GM23338 (cell line): ENCODE data around the gene ACP2. TPM values are rescaled to one million over a fixed set of nuclear protein-coding genes. Genes with fewer than 3 reads are reported as not detected.

ENCODE experiments used
- ATAC-seq: fragments of 200-7000 bp; cut with Tn5 transposase; 3 replicates; pipeline ENCODE4 v1.9.1; 2020
- DNase-seq: peaks from one replicate; pipeline ENCODE4 v3.0.0-alpha.2; 2015; ENCODE audit warnings: low spot score
- H2AFZ ChIP-seq: fragments of 200-600 bp; sonication (generic); 2 replicates; pipeline ENCODE4 v1.8.0; 2016; ENCODE audit warnings: antibody characterized with exemption, mild to moderate bottlenecking, moderate library complexity
- H3F3A ChIP-seq: fragments of 200-600 bp; sonication (generic); replicated peaks from 2 replicates; pipeline ENCODE4 v1.8.0; 2017; ENCODE audit warnings: antibody characterized with exemption, mixed run types, low read depth
- H3K27ac ChIP-seq: fragments of 200-600 bp; sonication (generic); 2 replicates; pipeline ENCODE4 v1.6.1; 2016; ENCODE audit warnings: low read depth
- H3K27me3 ChIP-seq: fragments of 200-600 bp; sonication (generic); 2 replicates; pipeline ENCODE4 v1.8.0; 2016; ENCODE audit warnings: mild to moderate bottlenecking, mixed run types, moderate library complexity; ENCODE audit not compliant: insufficient read depth
- H3K36me3 ChIP-seq: fragments of 200-600 bp; sonication (generic); 2 replicates; pipeline ENCODE4 v1.8.0; 2016; ENCODE audit warnings: mild to moderate bottlenecking; ENCODE audit not compliant: insufficient read depth
- H3K4me1 ChIP-seq: fragments of 200-600 bp; sonication (generic); 2 replicates; pipeline ENCODE4 v1.8.0; 2016; ENCODE audit warnings: mild to moderate bottlenecking, moderate library complexity; ENCODE audit not compliant: insufficient read depth
- H3K4me2 ChIP-seq: fragments of 200-600 bp; sonication (generic); 2 replicates; pipeline ENCODE4 v1.7.1; 2017; ENCODE audit warnings: mixed run types
- H3K4me3 ChIP-seq: fragments of 200-600 bp; sonication (generic); 2 replicates; pipeline ENCODE4 v1.6.1; 2016; ENCODE audit warnings: mixed run types
- H3K79me2 ChIP-seq: fragments of 200-600 bp; sonication (generic); replicated peaks from 2 replicates; pipeline ENCODE4 v1.8.0; 2017; ENCODE audit warnings: mild to moderate bottlenecking; ENCODE audit not compliant: insufficient read depth
- H3K9me2 ChIP-seq: fragments of 200-600 bp; sonication (generic); 2 replicates; pipeline ENCODE4 v1.8.0; 2017; ENCODE audit not compliant: insufficient read depth
- H4K20me1 ChIP-seq: fragments of 200-600 bp; sonication (generic); replicated peaks from 2 replicates; pipeline ENCODE4 v1.8.0; 2017; ENCODE audit warnings: mild to moderate bottlenecking; ENCODE audit not compliant: insufficient read depth
- H3K27ac Mint-ChIP-seq: 2 replicates; pipeline ENCODE4 v1.8.0; 2020; ENCODE audit warnings: inconsistent platforms, mild to moderate bottlenecking, moderate library complexity, mixed read lengths
- H3K27me3 Mint-ChIP-seq: 3 replicates; pipeline ENCODE4 v1.8.0; 2022; ENCODE audit warnings: low read depth, mild to moderate bottlenecking, moderate library complexity, mixed read lengths, inconsistent platforms; ENCODE audit not compliant: insufficient read depth, poor library complexity
- H3K36me3 Mint-ChIP-seq: 3 replicates; pipeline ENCODE4 v1.8.0; 2021; ENCODE audit warnings: low read depth, mild to moderate bottlenecking, inconsistent platforms, moderate library complexity, mixed read lengths
- H3K4me1 Mint-ChIP-seq: 3 replicates; pipeline ENCODE4 v1.8.0; 2020; ENCODE audit warnings: mild to moderate bottlenecking, inconsistent platforms, mixed read lengths
- H3K4me3 Mint-ChIP-seq: 3 replicates; pipeline ENCODE4 v1.8.0; 2021; ENCODE audit warnings: moderate library complexity, mild to moderate bottlenecking, inconsistent platforms, mixed read lengths
- H3K9me3 Mint-ChIP-seq: 3 replicates; pipeline ENCODE4 v1.8.0; 2020; ENCODE audit warnings: moderate library complexity, mild to moderate bottlenecking, inconsistent platforms, mixed read lengths
- EZH2 ChIP-seq: fragments of 200-600 bp; sonication (generic); IDR thresholded peaks from one replicate; pipeline ENCODE4 v1.8.0; 2017; ENCODE audit warnings: antibody characterized with exemption, mild to moderate bottlenecking, low read depth; ENCODE audit not compliant: unreplicated experiment
- JUNB ChIP-seq: IDR thresholded peaks from one replicate; pipeline ENCODE4 v1.6.1; 2016; ENCODE audit warnings: antibody characterized with exemption; ENCODE audit not compliant: unreplicated experiment
- NANOG ChIP-seq: IDR thresholded peaks from 2 replicates; pipeline ENCODE4 v1.6.1; 2016; ENCODE audit warnings: antibody characterized with exemption, borderline replicate concordance
- POLR2AphosphoS5 ChIP-seq: IDR thresholded peaks from 2 replicates; pipeline ENCODE4 v1.6.1; 2016; ENCODE audit warnings: antibody characterized with exemption, low read depth
- STAT1 ChIP-seq: IDR thresholded peaks from one replicate; pipeline ENCODE4 v1.6.1; 2016; ENCODE audit warnings: antibody characterized with exemption; ENCODE audit not compliant: unreplicated experiment
- ZNF114 ChIP-seq: fragments of 250-450 bp; sonication (Bioruptor Pico); IDR thresholded peaks from 2 replicates; pipeline ENCODE4 v1.5.0; 2020; ENCODE audit warnings: mild to moderate bottlenecking, moderate library complexity
- ZNF331 ChIP-seq: fragments of 250-450 bp; sonication (Bioruptor Pico); IDR thresholded peaks from 2 replicates; pipeline ENCODE4 v1.5.0; 2020; ENCODE audit warnings: low read depth, mild to moderate bottlenecking, moderate library complexity
- polyA plus RNA-seq: library from polyadenylated mRNA; unstranded; fragments of >200 nt; fragmentation: Nextera tagmentation; extraction: Ambion mirVana; gene quantifications from 2 replicates; pipeline ENCODE4 v1.2.1, GENCODE V29; 2016
- total RNA-seq: library from RNA; depleted of rRNA; stranded (reverse); fragments of >200 nt; shearing (Covaris generic); gene quantifications from 2 replicates; pipeline ENCODE4 v1.2.3, GENCODE V29; 2014
- TF ChIP-seq, protein P1 (sequence below), 2 experiments: fragments of 200-600 bp in 1 of 2; sonication (generic) in 1 of 2; conservative IDR thresholded peaks; 2 replicates each; pipeline versions ENCODE4 v1.5.1 to v1.6.1; 2016 to 2017; ENCODE audit warnings: antibody characterized with exemption in 2 of 2, low read depth in 2 of 2, mild to moderate bottlenecking in 2 of 2, moderate library complexity in 1 of 2
- TF ChIP-seq, protein P2 (sequence below): fragments of 250-450 bp; sonication (Bioruptor Pico); IDR thresholded peaks from 2 replicates; pipeline ENCODE4 v1.5.0; 2020; ENCODE audit warnings: mild to moderate bottlenecking, moderate library complexity
- TF ChIP-seq, protein P3 (sequence below): IDR thresholded peaks from one replicate; pipeline ENCODE4 v1.6.1; 2018; ENCODE audit warnings: antibody characterized with exemption; ENCODE audit not compliant: unreplicated experiment

The ACP2 gene
- total and polyA plus RNA-seq, 2 experiments from 2014 or later = 7.3 to 32.1 TPM

DNA sequence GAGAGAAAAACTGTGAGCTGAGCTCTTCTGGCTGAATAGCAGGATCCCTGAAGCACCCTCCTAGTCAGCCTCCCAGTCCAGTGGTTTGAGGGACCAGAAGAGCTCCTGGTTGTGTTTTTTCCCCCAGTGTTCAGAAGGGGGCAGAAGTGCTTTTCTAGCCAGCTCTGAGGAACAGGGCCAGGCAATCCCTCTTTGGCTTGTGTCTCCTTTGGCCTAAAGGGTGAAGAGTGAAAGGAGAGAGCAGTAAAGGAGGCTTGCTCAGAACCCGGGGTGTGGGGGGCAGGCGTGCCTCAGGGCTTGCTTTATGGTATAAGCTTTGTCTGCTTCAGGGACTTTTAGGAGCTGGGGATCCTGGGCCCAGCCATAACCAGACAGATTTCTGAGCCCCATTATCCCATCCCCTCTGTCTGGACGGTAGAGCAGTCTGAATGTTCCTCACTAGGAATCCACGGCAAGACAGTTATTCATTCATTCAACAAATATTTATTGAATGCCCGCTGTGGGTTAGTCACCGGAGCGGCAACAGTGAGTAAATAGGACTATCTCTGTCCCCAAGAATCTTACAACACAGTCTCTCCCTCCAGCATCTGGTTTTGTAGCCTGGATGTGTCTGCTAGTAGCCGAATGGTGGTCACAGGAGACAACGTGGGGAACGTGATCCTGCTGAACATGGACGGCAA, 14.5 kb downstream of the ACP2 start (continued):
- TF ChIP-seq, protein P1, sequence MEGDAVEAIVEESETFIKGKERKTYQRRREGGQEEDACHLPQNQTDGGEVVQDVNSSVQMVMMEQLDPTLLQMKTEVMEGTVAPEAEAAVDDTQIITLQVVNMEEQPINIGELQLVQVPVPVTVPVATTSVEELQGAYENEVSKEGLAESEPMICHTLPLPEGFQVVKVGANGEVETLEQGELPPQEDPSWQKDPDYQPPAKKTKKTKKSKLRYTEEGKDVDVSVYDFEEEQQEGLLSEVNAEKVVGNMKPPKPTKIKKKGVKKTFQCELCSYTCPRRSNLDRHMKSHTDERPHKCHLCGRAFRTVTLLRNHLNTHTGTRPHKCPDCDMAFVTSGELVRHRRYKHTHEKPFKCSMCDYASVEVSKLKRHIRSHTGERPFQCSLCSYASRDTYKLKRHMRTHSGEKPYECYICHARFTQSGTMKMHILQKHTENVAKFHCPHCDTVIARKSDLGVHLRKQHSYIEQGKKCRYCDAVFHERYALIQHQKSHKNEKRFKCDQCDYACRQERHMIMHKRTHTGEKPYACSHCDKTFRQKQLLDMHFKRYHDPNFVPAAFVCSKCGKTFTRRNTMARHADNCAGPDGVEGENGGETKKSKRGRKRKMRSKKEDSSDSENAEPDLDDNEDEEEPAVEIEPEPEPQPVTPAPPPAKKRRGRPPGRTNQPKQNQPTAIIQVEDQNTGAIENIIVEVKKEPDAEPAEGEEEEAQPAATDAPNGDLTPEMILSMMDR (conservative IDR thresholded peaks at IDR 0.05; ENCODE audit: low read depth in 2 of 2) = peak; percentile 40 to 65

DNA sequence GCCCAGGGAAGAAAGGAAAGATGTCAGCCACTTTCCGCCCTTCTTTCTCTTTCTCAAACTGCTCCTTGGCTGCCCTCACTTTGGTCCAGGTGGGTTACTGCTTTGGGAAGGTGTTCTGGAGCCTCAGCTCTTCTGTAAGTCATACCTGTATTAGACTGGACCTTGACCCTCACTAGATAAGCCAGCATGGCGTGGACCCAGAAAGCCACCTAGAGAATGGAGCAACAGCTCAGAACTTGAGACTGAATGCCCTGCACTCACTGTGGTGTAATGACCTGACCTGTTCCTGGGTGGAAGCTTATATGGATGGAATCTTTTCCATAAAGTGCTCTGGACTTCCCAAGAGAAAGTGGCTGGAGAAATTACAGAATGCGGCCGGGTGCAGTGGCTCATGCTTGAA, 15.6 kb downstream of the ACP2 start:
- no peak overlapping the region for H2AFZ ChIP-seq
- H3K27me3 Mint-ChIP-seq = peaks cover 7% of the 10 kb centered on the region
- TF ChIP-seq, protein P2, sequence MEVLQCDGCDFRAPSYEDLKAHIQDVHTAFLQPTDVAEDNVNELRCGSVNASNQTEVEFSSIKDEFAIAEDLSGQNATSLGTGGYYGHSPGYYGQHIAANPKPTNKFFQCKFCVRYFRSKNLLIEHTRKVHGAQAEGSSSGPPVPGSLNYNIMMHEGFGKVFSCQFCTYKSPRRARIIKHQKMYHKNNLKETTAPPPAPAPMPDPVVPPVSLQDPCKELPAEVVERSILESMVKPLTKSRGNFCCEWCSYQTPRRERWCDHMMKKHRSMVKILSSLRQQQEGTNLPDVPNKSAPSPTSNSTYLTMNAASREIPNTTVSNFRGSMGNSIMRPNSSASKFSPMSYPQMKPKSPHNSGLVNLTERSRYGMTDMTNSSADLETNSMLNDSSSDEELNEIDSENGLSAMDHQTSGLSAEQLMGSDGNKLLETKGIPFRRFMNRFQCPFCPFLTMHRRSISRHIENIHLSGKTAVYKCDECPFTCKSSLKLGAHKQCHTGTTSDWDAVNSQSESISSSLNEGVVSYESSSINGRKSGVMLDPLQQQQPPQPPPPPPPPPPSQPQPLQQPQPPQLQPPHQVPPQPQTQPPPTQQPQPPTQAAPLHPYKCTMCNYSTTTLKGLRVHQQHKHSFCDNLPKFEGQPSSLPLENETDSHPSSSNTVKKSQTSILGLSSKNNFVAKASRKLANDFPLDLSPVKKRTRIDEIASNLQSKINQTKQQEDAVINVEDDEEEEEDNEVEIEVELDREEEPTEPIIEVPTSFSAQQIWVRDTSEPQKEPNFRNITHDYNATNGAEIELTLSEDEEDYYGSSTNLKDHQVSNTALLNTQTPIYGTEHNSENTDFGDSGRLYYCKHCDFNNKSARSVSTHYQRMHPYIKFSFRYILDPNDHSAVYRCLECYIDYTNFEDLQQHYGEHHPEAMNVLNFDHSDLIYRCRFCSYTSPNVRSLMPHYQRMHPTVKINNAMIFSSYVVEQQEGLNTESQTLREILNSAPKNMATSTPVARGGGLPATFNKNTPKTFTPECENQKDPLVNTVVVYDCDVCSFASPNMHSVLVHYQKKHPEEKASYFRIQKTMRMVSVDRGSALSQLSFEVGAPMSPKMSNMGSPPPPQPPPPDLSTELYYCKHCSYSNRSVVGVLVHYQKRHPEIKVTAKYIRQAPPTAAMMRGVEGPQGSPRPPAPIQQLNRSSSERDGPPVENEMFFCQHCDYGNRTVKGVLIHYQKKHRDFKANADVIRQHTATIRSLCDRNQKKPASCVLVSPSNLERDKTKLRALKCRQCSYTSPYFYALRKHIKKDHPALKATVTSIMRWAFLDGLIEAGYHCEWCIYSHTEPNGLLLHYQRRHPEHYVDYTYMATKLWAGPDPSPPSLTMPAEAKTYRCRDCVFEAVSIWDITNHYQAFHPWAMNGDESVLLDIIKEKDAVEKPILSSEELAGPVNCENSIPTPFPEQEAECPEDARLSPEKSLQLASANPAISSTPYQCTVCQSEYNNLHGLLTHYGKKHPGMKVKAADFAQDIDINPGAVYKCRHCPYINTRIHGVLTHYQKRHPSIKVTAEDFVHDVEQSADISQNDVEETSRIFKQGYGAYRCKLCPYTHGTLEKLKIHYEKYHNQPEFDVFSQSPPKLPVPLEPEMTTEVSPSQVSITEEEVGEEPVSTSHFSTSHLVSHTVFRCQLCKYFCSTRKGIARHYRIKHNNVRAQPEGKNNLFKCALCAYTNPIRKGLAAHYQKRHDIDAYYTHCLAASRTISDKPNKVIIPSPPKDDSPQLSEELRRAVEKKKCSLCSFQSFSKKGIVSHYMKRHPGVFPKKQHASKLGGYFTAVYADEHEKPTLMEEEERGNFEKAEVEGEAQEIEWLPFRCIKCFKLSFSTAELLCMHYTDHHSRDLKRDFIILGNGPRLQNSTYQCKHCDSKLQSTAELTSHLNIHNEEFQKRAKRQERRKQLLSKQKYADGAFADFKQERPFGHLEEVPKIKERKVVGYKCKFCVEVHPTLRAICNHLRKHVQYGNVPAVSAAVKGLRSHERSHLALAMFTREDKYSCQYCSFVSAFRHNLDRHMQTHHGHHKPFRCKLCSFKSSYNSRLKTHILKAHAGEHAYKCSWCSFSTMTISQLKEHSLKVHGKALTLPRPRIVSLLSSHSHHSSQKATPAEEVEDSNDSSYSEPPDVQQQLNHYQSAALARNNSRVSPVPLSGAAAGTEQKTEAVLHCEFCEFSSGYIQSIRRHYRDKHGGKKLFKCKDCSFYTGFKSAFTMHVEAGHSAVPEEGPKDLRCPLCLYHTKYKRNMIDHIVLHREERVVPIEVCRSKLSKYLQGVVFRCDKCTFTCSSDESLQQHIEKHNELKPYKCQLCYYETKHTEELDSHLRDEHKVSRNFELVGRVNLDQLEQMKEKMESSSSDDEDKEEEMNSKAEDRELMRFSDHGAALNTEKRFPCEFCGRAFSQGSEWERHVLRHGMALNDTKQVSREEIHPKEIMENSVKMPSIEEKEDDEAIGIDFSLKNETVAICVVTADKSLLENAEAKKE (CRISPR knock-in tag) = no peak
- TF ChIP-seq ZNF114 (CRISPR knock-in tag) (no peak), EZH2 (no peak), JUNB (no peak), NANOG (no peak), POLR2AphosphoS5 (no peak), ZNF331 (no peak), STAT1 (no peak)
- TF ChIP-seq, protein P1 (conservative IDR thresholded peaks at IDR 0.05; ENCODE audit: low read depth in 2 of 2) = no peak
- TF ChIP-seq, protein P3, sequence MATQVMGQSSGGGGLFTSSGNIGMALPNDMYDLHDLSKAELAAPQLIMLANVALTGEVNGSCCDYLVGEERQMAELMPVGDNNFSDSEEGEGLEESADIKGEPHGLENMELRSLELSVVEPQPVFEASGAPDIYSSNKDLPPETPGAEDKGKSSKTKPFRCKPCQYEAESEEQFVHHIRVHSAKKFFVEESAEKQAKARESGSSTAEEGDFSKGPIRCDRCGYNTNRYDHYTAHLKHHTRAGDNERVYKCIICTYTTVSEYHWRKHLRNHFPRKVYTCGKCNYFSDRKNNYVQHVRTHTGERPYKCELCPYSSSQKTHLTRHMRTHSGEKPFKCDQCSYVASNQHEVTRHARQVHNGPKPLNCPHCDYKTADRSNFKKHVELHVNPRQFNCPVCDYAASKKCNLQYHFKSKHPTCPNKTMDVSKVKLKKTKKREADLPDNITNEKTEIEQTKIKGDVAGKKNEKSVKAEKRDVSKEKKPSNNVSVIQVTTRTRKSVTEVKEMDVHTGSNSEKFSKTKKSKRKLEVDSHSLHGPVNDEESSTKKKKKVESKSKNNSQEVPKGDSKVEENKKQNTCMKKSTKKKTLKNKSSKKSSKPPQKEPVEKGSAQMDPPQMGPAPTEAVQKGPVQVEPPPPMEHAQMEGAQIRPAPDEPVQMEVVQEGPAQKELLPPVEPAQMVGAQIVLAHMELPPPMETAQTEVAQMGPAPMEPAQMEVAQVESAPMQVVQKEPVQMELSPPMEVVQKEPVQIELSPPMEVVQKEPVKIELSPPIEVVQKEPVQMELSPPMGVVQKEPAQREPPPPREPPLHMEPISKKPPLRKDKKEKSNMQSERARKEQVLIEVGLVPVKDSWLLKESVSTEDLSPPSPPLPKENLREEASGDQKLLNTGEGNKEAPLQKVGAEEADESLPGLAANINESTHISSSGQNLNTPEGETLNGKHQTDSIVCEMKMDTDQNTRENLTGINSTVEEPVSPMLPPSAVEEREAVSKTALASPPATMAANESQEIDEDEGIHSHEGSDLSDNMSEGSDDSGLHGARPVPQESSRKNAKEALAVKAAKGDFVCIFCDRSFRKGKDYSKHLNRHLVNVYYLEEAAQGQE = no peak

More for the DNA sequence above, 15.6 kb downstream of the ACP2 start:
- H3K9me3 Mint-ChIP-seq = no peaks in the 10 kb centered on the region
- H3K27ac Mint-ChIP-seq = no peak overlapping the region
- no peak overlapping the region for H3K4me3 ChIP-seq
- no peaks in the 10 kb centered on the region for H3K27me3 ChIP-seq
- H3K36me3 Mint-ChIP-seq = peaks cover 38% of the 10 kb centered on the region
- no peaks in the 10 kb centered on the region; the same call in 1 of the 2 replicates for H4K20me1 ChIP-seq
- H3K36me3 ChIP-seq = peaks cover 12% of the 10 kb centered on the region
- no peaks in the 10 kb centered on the region for H3K9me2 ChIP-seq
- H3K4me2 ChIP-seq = no peak overlapping the region
- H3K27ac ChIP-seq = peak overlapping the region; percentile 59; the same call in 1 of the 2 replicates
- H3F3A ChIP-seq = peaks cover 7% of the 10 kb centered on the region; the same call in 1 of the 2 replicates
- H3K4me1 Mint-ChIP-seq = peaks cover 12% of the 10 kb centered on the region; the same call in 2 of the 3 replicates
- no peak for ATAC-seq
- no peak overlapping the region for H3K4me3 Mint-ChIP-seq
- 0 out of 2 replicates have a peak, but pooled peaks cover 1% of the 10 kb centered on the region for H3K79me2 ChIP-seq
- no peaks in the 10 kb centered on the region for H3K4me1 ChIP-seq
- no peak for DNase-seq
